ENCODE measurements around the gene TMEM87B. TPM values are rescaled to one million over a fixed set of nuclear protein-coding genes. Genes with fewer than 3 reads are reported as not detected.

The TMEM87B gene
- total and polyA plus RNA-seq, 2 of the 8 experiments (the other 6 are each of a cell fraction or from before 2014, with no cell fraction given) = 7.2 to 9.0 TPM

DNA sequence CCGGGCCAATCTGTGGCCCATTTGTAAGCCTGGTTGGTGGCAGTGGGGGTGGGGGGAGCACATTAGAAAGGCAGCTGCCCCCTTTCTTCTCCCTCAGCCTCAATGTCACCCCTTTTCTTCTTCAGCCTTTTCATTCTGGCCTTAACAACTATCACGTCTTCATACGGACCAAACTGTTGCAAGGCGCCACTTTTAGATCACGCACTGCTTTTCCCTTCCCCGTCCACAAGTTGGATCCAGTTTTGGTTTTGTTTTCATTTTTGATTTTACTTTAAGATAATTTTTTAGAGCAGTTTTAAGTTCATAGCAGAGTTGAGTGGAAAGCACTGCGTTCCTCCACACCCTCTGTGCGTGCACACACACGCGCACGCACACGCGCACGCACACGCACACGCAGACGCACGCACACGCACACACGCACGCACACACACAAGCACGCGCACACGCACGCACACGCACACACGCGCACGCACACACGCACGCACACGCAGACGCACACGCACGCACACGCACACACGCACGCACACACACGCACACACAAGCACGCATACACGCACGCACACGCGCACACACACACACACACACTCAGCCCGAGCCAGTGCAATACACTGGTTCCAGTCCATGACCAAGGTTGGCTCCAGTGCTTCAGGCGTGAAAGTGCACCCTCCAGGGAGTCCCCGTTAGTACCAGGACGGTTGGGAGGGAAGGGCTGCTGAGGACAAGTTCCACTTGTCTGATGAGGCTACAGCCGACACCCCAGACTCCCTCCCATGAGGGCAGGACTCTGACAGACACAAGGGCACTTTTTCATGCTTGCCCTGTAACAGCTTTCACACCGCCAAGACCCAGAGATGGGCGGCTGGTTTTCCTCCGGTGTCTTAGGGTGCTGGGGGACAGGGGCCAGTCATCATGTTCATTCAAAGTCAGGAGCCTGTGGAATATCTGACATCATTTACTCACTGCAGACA lies 105.5 kb downstream of the TMEM87B start:
- H3K18ac ChIP-seq (ENCODE audit: extremely low read depth, low read length) = no peak overlapping the region
- H3K36me3 ChIP-seq (ENCODE audit: control insufficient read depth in 2 of 4, insufficient read depth in 4 of 4, low read length in 3 of 4) = no peaks in the 10 kb centered on the region
- no peak overlapping the region for H2BK20ac ChIP-seq (ENCODE audit: low read length)
- POLR2A ChIA-PET (ENCODE audit: partially characterized antibody) = interaction anchor here (0.9 to 1.2 kb wide), 2 partner anchors 9 to 94 kb away, joined by 3 to 4 read pairs; partner anchors contain the start of gene ZC3H8
- no peak overlapping the region for H4K8ac ChIP-seq (ENCODE audit: extremely low read depth, insufficient read depth, low read length)
- no peaks in the 10 kb centered on the region for H3K79me1 ChIP-seq (ENCODE audit: low read depth, low read length)
- no peak overlapping the region for H3K4me3 ChIP-seq (ENCODE audit: extremely low read depth in 1 of 4, insufficient read depth in 2 of 4, low read depth in 3 of 4, low read length in 4 of 4)
- no peaks in the 10 kb centered on the region for H3K79me2 ChIP-seq (ENCODE audit: control insufficient read depth in 1 of 2, insufficient read depth in 2 of 2, low read length in 2 of 2)
- no peak overlapping the region for H3K14ac ChIP-seq (ENCODE audit: insufficient read length)
- H3K23ac ChIP-seq (ENCODE audit: insufficient read length) = no peak overlapping the region
- peak overlapping the region; percentile 84; the same call in 1 of the 2 replicates for H2BK12ac ChIP-seq (ENCODE audit: low read depth, low read length)
- no peak overlapping the region for H3K9ac ChIP-seq (replicated peaks in 1 of 4; ENCODE audit: extremely low read depth in 1 of 4, low read depth in 3 of 4, low read length in 3 of 4)
- H3K56ac ChIP-seq (replicated peaks; ENCODE audit: insufficient read length, low read depth, low read length) = no peak overlapping the region
- WGBS, 2 experiments (ENCODE audit: extremely low coverage in 1 of 2, insufficient coverage in 1 of 2, insufficient read length in 1 of 2, insufficient replicate concordance in 2 of 2, low coverage in 1 of 2, low lambda C conversion rate in 2 of 2, missing lambda C conversion rate in 1 of 2) = 78% methylated on average over 44 of the region's 52 CpGs; no CpG with 5 or more reads in 1 of the 2 experiments
- no peaks in the 10 kb centered on the region for H4K20me1 ChIP-seq (replicated peaks in 1 of 2; ENCODE audit: control insufficient read depth in 1 of 2, insufficient read depth in 2 of 2, low read length in 2 of 2)
- DNase-seq (ENCODE audit: low read depth in 1 of 2, low spot score in 2 of 2) (no peak), FAIRE-seq (no peak)
- no peak overlapping the region for H3K27ac ChIP-seq (ENCODE audit: low read depth, low read length)
- no peak overlapping the region for H3K4me2 ChIP-seq (ENCODE audit: insufficient read depth in 1 of 2, low read depth in 2 of 2, low read length in 2 of 2)
- no peak overlapping the region for H3K4ac ChIP-seq (replicated peaks; ENCODE audit: insufficient read length, low read depth, low read length)
- H3K23me2 ChIP-seq (ENCODE audit: low read depth, low read length) = no peaks in the 10 kb centered on the region
- H2AK5ac ChIP-seq (ENCODE audit: low read depth, low read length) = no peak overlapping the region; the same call in 1 of the 2 replicates
- no peak overlapping the region for H2BK5ac ChIP-seq (ENCODE audit: low read depth, low read length)
- CTCF ChIA-PET (ENCODE audit: partially characterized antibody) = no interaction called here
- H3K4me1 ChIP-seq (replicated peaks in 1 of 4; ENCODE audit: control insufficient read depth in 3 of 4, insufficient read depth in 4 of 4, low read length in 3 of 4) = no peaks in the 10 kb centered on the region; a peak in 1 of 7 replicates
- no peaks in the 10 kb centered on the region for H3K27me3 ChIP-seq (replicated peaks in 1 of 4; ENCODE audit: control insufficient read depth in 3 of 4, extremely low read depth in 1 of 4, insufficient read depth in 3 of 4, low read length in 3 of 4)
- H4K91ac ChIP-seq (replicated peaks; ENCODE audit: insufficient read length, low read length) = no peak overlapping the region
- H2AFZ ChIP-seq (ENCODE audit: low read length) = no peak overlapping the region
- no peak overlapping the region for H2BK120ac ChIP-seq (replicated peaks; ENCODE audit: low read depth, low read length)
- H2BK15ac ChIP-seq (ENCODE audit: low read length) = no peak overlapping the region
- H4K5ac ChIP-seq (ENCODE audit: insufficient read length, low read depth, low read length) = no peak overlapping the region
- no peaks in the 10 kb centered on the region for H3K9me3 ChIP-seq (ENCODE audit: insufficient read depth in 2 of 2, low read depth in 1 of 2, low read length in 1 of 2)
- TF ChIP-seq MAFK (IDR thresholded peaks at IDR 0.05; ENCODE audit: low read depth, low read length) (no peak), ZNF274 (IDR thresholded peaks at IDR 0.05; ENCODE audit: borderline replicate concordance, extremely low read depth, low read length) (no peak), SIN3A (conservative IDR thresholded peaks at IDR 0.05 in 1 of 2, IDR thresholded peaks at IDR 0.05 in 1 of 2; ENCODE audit: low read depth in 1 of 2, low read length in 2 of 2) (no peak), CEBPB (IDR thresholded peaks at IDR 0.05; ENCODE audit: low read depth, low read length) (no peak), HDAC2 (IDR thresholded peaks at IDR 0.05; ENCODE audit: borderline replicate concordance in 1 of 2, low read depth in 2 of 2, low read length in 2 of 2) (no peak), HDAC6 (IDR thresholded peaks at IDR 0.05; ENCODE audit: low read depth, low read length) (no peak)
- TF ChIP-seq, protein P1, sequence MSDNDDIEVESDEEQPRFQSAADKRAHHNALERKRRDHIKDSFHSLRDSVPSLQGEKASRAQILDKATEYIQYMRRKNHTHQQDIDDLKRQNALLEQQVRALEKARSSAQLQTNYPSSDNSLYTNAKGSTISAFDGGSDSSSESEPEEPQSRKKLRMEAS (IDR thresholded peaks at IDR 0.05) = no peak
- TF ChIP-seq, protein P2, sequence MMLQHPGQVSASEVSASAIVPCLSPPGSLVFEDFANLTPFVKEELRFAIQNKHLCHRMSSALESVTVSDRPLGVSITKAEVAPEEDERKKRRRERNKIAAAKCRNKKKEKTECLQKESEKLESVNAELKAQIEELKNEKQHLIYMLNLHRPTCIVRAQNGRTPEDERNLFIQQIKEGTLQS (IDR thresholded peaks at IDR 0.05; ENCODE audit: insufficient read depth, low read depth, low read length) = no peak

All from H1 (cell line).